ENCODE results near the gene ABI3BP.

Gene ABI3BP

GRCh38 chr3:100776746-100777145 lies 216.5 kb downstream of the ABI3BP start:
- intact Hi-C loops (cut with DNase I; ENCODE audit: low total_unique reads): no loop called here
- H3K9me3 ChIP-seq: no peaks in the 10 kb centered on the region
- H3K27ac ChIP-seq: no peak overlapping the region
- no peak overlapping the region for H3K4me3 ChIP-seq
- TF ChIP-seq, protein P1, sequence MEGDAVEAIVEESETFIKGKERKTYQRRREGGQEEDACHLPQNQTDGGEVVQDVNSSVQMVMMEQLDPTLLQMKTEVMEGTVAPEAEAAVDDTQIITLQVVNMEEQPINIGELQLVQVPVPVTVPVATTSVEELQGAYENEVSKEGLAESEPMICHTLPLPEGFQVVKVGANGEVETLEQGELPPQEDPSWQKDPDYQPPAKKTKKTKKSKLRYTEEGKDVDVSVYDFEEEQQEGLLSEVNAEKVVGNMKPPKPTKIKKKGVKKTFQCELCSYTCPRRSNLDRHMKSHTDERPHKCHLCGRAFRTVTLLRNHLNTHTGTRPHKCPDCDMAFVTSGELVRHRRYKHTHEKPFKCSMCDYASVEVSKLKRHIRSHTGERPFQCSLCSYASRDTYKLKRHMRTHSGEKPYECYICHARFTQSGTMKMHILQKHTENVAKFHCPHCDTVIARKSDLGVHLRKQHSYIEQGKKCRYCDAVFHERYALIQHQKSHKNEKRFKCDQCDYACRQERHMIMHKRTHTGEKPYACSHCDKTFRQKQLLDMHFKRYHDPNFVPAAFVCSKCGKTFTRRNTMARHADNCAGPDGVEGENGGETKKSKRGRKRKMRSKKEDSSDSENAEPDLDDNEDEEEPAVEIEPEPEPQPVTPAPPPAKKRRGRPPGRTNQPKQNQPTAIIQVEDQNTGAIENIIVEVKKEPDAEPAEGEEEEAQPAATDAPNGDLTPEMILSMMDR (IDR thresholded peaks at IDR 0.05): no peak
- H3K27me3 ChIP-seq: no peaks in the 10 kb centered on the region
- no peaks in the 10 kb centered on the region for H3K4me1 ChIP-seq
- DNase-seq: no peak
- peaks cover 19 to 35% (median 35%) of the 10 kb centered on the region in 3 donors for H3K36me3 ChIP-seq

DNA sequence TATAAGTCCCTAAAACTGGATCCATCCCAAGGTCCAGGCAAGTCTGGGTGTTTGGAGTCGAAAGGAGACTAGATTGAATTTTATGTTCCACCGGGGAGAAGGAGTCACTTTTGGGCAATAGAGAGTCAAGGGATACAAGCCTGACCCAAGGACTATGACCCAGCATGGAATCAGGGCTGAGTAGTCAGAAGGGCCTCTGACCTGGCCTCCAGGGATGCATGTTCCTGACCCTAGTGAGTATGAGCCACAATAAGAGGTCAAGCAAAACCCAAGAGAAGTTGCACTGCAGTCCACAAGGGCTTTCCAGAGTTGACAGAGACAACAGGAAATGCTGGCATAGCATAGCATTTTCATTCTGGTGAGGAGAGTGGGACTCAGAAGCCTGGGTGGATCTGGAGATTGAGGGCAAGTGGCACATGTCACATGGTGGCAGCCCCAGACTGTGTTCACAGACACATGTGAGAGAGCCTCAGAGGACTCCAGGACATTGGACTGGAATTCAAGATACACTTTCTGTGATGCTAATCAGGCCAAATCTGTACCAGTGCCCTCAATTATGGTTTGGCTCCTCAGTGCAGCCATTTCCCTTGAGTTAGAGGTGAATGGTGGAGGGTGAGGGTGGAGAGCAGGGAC lies 217.0 kb downstream of the ABI3BP start:
- Histone ChIP-seq H3K9me3 (no peaks in the 10 kb centered on the region), H3K27ac (no peak overlapping the region), H3K36me3 (peaks cover 19 to 35% (median 35%) of the 10 kb centered on the region in 3 donors), H3K4me1 (no peaks in the 10 kb centered on the region), H3K4me3 (no peak overlapping the region), H3K27me3 (no peaks in the 10 kb centered on the region)
- intact Hi-C loops (cut with DNase I; ENCODE audit: low total_unique reads): no loop called here
- no peak for DNase-seq
- TF ChIP-seq, protein P1 (IDR thresholded peaks at IDR 0.05): no peak

DNA sequence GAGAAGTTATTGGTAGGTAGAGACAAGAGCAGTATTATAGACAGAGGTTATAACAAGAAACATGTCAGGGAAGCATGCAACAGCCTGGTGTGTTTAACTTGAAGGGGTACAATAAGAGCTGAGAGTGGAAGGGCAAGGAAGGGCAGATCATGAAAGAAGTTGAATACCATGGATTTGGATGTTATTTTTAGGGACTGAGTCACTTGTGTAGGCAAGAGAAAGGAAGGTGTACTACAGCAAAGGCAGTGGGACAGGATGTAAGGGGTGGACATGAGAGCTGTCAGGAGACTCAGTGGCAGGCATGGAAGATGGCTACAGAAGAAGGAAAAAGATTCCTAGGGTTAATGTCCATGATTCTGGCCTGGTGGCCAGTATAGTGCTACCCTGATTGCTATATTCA lies 217.6 kb downstream of the ABI3BP start:
- H3K4me1 ChIP-seq: no peaks in the 10 kb centered on the region
- TF ChIP-seq, protein P1 (IDR thresholded peaks at IDR 0.05): no peak
- H3K9me3 ChIP-seq: no peaks in the 10 kb centered on the region
- no peak for DNase-seq
- no peaks in the 10 kb centered on the region for H3K27me3 ChIP-seq
- H3K27ac ChIP-seq: no peak overlapping the region
- intact Hi-C loops (cut with DNase I; ENCODE audit: low total_unique reads): no loop called here
- H3K4me3 ChIP-seq: no peak overlapping the region
- peaks cover 19 to 37% (median 35%) of the 10 kb centered on the region in 3 donors for H3K36me3 ChIP-seq

DNA sequence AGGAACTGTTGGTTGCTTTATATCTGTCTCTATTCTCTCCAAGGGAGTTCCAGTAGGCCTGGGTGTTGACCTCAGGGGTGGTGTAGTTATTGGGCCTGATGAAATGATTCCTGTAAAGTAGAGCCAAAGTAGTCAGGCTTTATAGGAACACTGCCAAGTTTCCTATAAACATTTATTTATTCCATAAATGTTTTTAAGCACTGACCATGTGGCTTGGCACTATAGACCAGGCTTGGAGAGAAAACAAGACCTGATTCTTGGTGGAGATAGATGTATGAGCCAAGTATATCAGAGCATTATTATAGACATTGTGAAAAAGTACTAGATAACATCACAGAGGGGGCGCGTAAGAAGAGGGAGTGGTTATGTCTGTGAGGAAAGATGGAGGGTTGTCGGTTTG lies 218.0 kb downstream of the ABI3BP start:
- intact Hi-C loops (cut with DNase I; ENCODE audit: low total_unique reads): no loop called here
- Histone ChIP-seq H3K4me1 (no peaks in the 10 kb centered on the region), H3K27ac (no peak overlapping the region), H3K9me3 (no peaks in the 10 kb centered on the region), H3K27me3 (no peaks in the 10 kb centered on the region), H3K36me3 (peaks cover 19 to 40% (median 35%) of the 10 kb centered on the region in 3 donors), H3K4me3 (no peak overlapping the region)
- DNase-seq: no peak
- TF ChIP-seq, protein P1 (IDR thresholded peaks at IDR 0.05): no peak

DNA sequence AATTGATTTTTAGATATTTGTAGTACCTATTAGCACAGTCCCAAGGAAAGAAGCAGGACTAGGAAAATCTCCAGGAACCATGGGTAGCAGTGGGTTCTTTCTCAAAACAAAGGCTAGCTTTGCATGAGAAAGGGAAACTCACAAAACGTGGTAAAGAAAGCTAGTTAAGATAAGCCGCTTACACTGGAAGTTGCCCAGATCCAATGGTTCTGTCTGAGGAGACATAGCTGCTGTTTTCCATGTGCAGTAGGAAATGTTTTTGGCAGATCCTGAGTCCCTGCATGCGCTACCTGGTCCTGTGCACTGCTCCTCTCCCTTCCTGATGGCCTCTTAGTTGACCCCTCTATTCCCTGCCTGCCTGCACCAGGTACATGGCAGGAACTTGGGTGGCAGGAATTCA lies 223.5 kb downstream of the ABI3BP start:
- no peak overlapping the region for H3K4me3 ChIP-seq
- intact Hi-C loops (cut with DNase I; ENCODE audit: low total_unique reads): no loop called here
- TF ChIP-seq, protein P1 (IDR thresholded peaks at IDR 0.05): no peak
- DNase-seq: no peak
- no peaks in the 10 kb centered on the region for H3K9me3 ChIP-seq
- no peak overlapping the region for H3K27ac ChIP-seq
- H3K4me1 ChIP-seq: no peaks in the 10 kb centered on the region
- peaks cover 13 to 33% (median 19%) of the 10 kb centered on the region in 3 donors for H3K36me3 ChIP-seq
- no peaks in the 10 kb centered on the region for H3K27me3 ChIP-seq
